Stomach (tissue), 4 donors: ENCODE data around the gene RAD9A.

Source experiments
- CTCF ChIP-seq, 7 experiments: fragments of 450-650 bp in 4 of 7; fragments of 200-600 bp in 3 of 7; sonication (generic) in 3 of 7; IDR thresholded peaks; one replicate each; pipeline ENCODE4 v1.5.1; 2016 to 2019; ENCODE audit warnings: antibody characterized with exemption in 7 of 7, control low read depth in 2 of 7, mild to moderate bottlenecking in 1 of 7
- EP300 ChIP-seq: sonication (generic); formaldehyde crosslinking; IDR thresholded peaks from one replicate; pipeline ENCODE4 v1.6.1; 2017; ENCODE audit warnings: antibody characterized with exemption
- POLR2A ChIP-seq, 4 donors: fragments of 450-650 bp; IDR thresholded peaks; one replicate each; pipeline ENCODE4 v1.6.1; 2016; ENCODE audit warnings: antibody characterized with exemption in 4 of 4, control low read depth in 2 of 4, mild to moderate bottlenecking in 1 of 4, moderate library complexity in 1 of 4

DNA sequence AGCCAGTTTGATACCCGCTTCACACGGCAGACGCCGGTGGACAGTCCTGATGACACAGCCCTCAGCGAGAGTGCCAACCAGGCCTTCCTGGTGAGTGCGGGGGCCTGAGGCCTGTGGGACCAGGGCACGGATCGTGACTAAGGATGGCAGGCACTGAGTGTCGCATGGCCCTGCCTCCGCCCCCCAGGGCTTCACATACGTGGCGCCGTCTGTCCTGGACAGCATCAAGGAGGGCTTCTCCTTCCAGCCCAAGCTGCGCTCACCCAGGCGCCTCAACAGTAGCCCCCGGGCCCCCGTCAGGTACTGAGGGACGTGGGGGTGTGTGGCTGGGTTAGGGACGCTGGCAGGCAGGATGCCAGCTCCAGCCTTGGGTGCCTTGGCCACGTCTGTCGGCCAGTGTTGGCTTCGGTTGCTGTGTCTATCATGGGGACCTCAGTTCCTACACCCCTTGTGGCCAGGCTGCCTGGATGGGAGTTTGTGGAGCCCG lies 42.7 kb downstream of the RAD9A start:
- TF ChIP-seq CTCF (IDR thresholded peaks at IDR 0.05) (no peak), POLR2A (IDR thresholded peaks at IDR 0.05) (no peak), EP300 (no peak)
